H9 (cell line): ENCODE measurements around the gene ZNF804A. TPM values are rescaled to one million over a fixed set of nuclear protein-coding genes. Genes with fewer than 3 reads are reported as not detected.

Source experiments
- DNase-seq: peaks from one replicate; pipeline ENCODE4 v3.0.0-alpha.2; 2017
- H2AFZ ChIP-seq: one replicate; pipeline ENCODE4 v1.6.1; 2013; ENCODE audit warnings: mild to moderate bottlenecking, low read length, control low read depth, moderate library complexity
- H2AK5ac ChIP-seq: 2 replicates; pipeline ENCODE4 v1.6.1; 2013; ENCODE audit warnings: low read length, control low read depth, mixed read lengths; ENCODE audit not compliant: insufficient read length
- H2BK120ac ChIP-seq: one replicate; pipeline ENCODE4 v1.6.1; 2013; ENCODE audit warnings: low read depth, mild to moderate bottlenecking, low read length, control low read depth, inconsistent platforms; ENCODE audit not compliant: poor library complexity, severe bottlenecking
- H2BK12ac ChIP-seq: 2 replicates; pipeline ENCODE4 v1.6.1; 2013; ENCODE audit warnings: low read length, control low read depth, mixed read lengths, low read depth; ENCODE audit not compliant: insufficient read length
- H2BK15ac ChIP-seq: 2 replicates; pipeline ENCODE4 v1.6.1; 2013; ENCODE audit warnings: low read depth, low read length, control low read depth
- H2BK20ac ChIP-seq: one replicate; pipeline ENCODE4 v1.6.1; 2013; ENCODE audit warnings: low read depth, mild to moderate bottlenecking, low read length, control low read depth, inconsistent platforms; ENCODE audit not compliant: poor library complexity, severe bottlenecking
- H2BK5ac ChIP-seq: 2 replicates; pipeline ENCODE4 v1.6.1; 2013; ENCODE audit warnings: low read length, control low read depth, mixed read lengths; ENCODE audit not compliant: insufficient read length
- H3K14ac ChIP-seq: 2 replicates; pipeline ENCODE4 v1.6.1; 2013; ENCODE audit warnings: low read length, control low read depth; ENCODE audit not compliant: insufficient read depth
- H3K18ac ChIP-seq: 2 replicates; pipeline ENCODE4 v1.6.1; 2013; ENCODE audit warnings: low read depth, mild to moderate bottlenecking, mixed read lengths, low read length, control low read depth; ENCODE audit not compliant: insufficient read length
- H3K23ac ChIP-seq: 2 replicates; pipeline ENCODE4 v1.6.1; 2013; ENCODE audit warnings: low read length, control low read depth, mixed read lengths, low read depth; ENCODE audit not compliant: insufficient read length
- H3K23me2 ChIP-seq: 2 replicates; pipeline ENCODE4 v1.6.1; 2013; ENCODE audit warnings: low read depth, mild to moderate bottlenecking, mixed read lengths, low read length, control low read depth; ENCODE audit not compliant: insufficient read length, poor library complexity, severe bottlenecking
- H3K27ac ChIP-seq: 2 replicates; pipeline ENCODE4 v1.5.1; 2013; ENCODE audit warnings: low read length, control low read depth, mixed read lengths, low read depth; ENCODE audit not compliant: insufficient read length
- H3K27me3 ChIP-seq: 2 replicates; pipeline ENCODE4 v1.6.1; 2013; ENCODE audit warnings: low read length, control low read depth, inconsistent platforms; ENCODE audit not compliant: insufficient read depth
- H3K4ac ChIP-seq: 2 replicates; pipeline ENCODE4 v1.6.1; 2013; ENCODE audit warnings: low read depth, mild to moderate bottlenecking, control low read depth, inconsistent platforms, low read length, moderate library complexity
- H3K4me1 ChIP-seq: 2 replicates; pipeline ENCODE4 v1.6.1; 2013; ENCODE audit warnings: low read length, control low read depth, inconsistent platforms; ENCODE audit not compliant: insufficient read depth
- H3K4me2 ChIP-seq: 2 replicates; pipeline ENCODE4 v1.6.1; 2013; ENCODE audit warnings: low read length, control low read depth, mixed read lengths; ENCODE audit not compliant: insufficient read length, insufficient read depth
- H3K56ac ChIP-seq: 2 replicates; pipeline ENCODE4 v1.6.1; 2013; ENCODE audit warnings: low read depth, mild to moderate bottlenecking, mixed read lengths, low read length, control low read depth; ENCODE audit not compliant: insufficient read length
- H3K79me1 ChIP-seq: 2 replicates; pipeline ENCODE4 v1.6.1; 2013; ENCODE audit warnings: low read depth, mild to moderate bottlenecking, moderate library complexity, low read length, control low read depth, inconsistent platforms; ENCODE audit not compliant: insufficient read depth, poor library complexity, severe bottlenecking
- H3K79me2 ChIP-seq: 2 replicates; pipeline ENCODE4 v1.6.1; 2013; ENCODE audit warnings: low read length, control low read depth, inconsistent platforms; ENCODE audit not compliant: insufficient read depth
- H3K9ac ChIP-seq: 2 replicates; pipeline ENCODE4 v1.6.1; 2013; ENCODE audit warnings: low read length, control low read depth, mixed read lengths; ENCODE audit not compliant: insufficient read length; ENCODE audit errors: extremely low read depth
- H3K9me3 ChIP-seq: one replicate; pipeline ENCODE4 v1.6.1; 2013; ENCODE audit warnings: low read depth, low read length, inconsistent platforms; ENCODE audit not compliant: control insufficient read depth
- H3T11ph ChIP-seq: one replicate; pipeline ENCODE4 v1.6.1; 2013; ENCODE audit warnings: mild to moderate bottlenecking, low read length, control low read depth, inconsistent platforms
- H4K20me1 ChIP-seq: one replicate; pipeline ENCODE4 v1.6.1; 2013; ENCODE audit not compliant: control insufficient read depth, insufficient read length, insufficient read depth
- H4K5ac ChIP-seq: 2 replicates; pipeline ENCODE4 v1.6.1; 2013; ENCODE audit warnings: low read depth, mild to moderate bottlenecking, mixed read lengths, low read length, control low read depth; ENCODE audit not compliant: insufficient read length
- H4K8ac ChIP-seq: replicated peaks from 2 replicates; pipeline ENCODE4 v1.6.1; 2013; ENCODE audit warnings: low read length, control low read depth, mixed read lengths, low read depth; ENCODE audit not compliant: insufficient read length
- H4K91ac ChIP-seq: 2 replicates; pipeline ENCODE4 v1.6.1; 2013; ENCODE audit warnings: low read depth, mild to moderate bottlenecking, moderate library complexity, mixed read lengths, low read length, control low read depth; ENCODE audit not compliant: insufficient read length
- H3K27ac Mint-ChIP-seq, 3 experiments: 2 replicates in 2 of 3; 3 replicates in 1 of 3; pipeline ENCODE4 v1.8.0; 2020 to 2021; ENCODE audit warnings: mixed read lengths in 3 of 3, mild to moderate bottlenecking in 1 of 3, moderate library complexity in 1 of 3
- H3K27me3 Mint-ChIP-seq: 2 replicates; pipeline ENCODE4 v1.8.0; 2021; ENCODE audit warnings: low read depth, mild to moderate bottlenecking, moderate library complexity, mixed read lengths
- H3K36me3 Mint-ChIP-seq, 3 experiments: 2 replicates in 2 of 3; 3 replicates in 1 of 3; pipeline ENCODE4 v1.8.0; 2020 to 2021; ENCODE audit warnings: low read depth in 3 of 3, mixed read lengths in 3 of 3; ENCODE audit not compliant: insufficient read depth in 1 of 3
- H3K4me1 Mint-ChIP-seq, 2 experiments: 2 replicates each; pipeline ENCODE4 v1.8.0; 2020; ENCODE audit warnings: mixed read lengths in 2 of 2
- H3K4me3 Mint-ChIP-seq, 2 experiments: 2 replicates in 1 of 2; 3 replicates in 1 of 2; pipeline ENCODE4 v1.8.0; 2020 to 2021; ENCODE audit warnings: mild to moderate bottlenecking in 2 of 2, mixed read lengths in 2 of 2, moderate library complexity in 1 of 2
- H3K9me3 Mint-ChIP-seq, 2 experiments: 2 replicates in 1 of 2; 3 replicates in 1 of 2; pipeline ENCODE4 v1.8.0; 2020; ENCODE audit warnings: mild to moderate bottlenecking in 2 of 2, mixed read lengths in 2 of 2, moderate library complexity in 1 of 2
- CTCF ChIP-seq: fragments of 200-600 bp; sonication (generic); conservative IDR thresholded peaks from 3 replicates; pipeline ENCODE4 v1.8.0; 2021; ENCODE audit warnings: antibody characterized with exemption, mild to moderate bottlenecking
- WGBS: extraction: QIAGEN DNeasy Blood & Tissue Kit; methylation state at CpG from one replicate; pipeline ENCODE4 v1.1.7; 2013; ENCODE audit warnings: missing lambda C conversion rate, low lambda C conversion rate, mixed read lengths; ENCODE audit not compliant: insufficient read length; ENCODE audit errors: extremely low coverage; 5-methylcytosine and 5-hydroxymethylcytosine counted together
- total RNA-seq: library from RNA; stranded (reverse); gene quantifications from 2 replicates; pipeline ENCODE4 v1.2.1, GENCODE V29; 2021

The ZNF804A gene
- total RNA-seq, 1 experiment from 2014 or later = not detected

GRCh38 chr2:184769023-184769422, 170.7 kb downstream of the ZNF804A start:
- H3K27ac ChIP-seq = no peak overlapping the region
- H2BK12ac ChIP-seq = no peak overlapping the region
- Mint-ChIP-seq H3K9me3 (no peaks in the 10 kb centered on the region; a peak in 2 of 5 replicates), H3K4me1 (0 out of 4 replicates have a peak, but pooled peaks cover 0 to 2% of the 10 kb centered on the region in 2 experiments), H3K27ac (no peak overlapping the region), H3K36me3 (no peaks in the 10 kb centered on the region; a peak in 1 of 7 replicates), H3K27me3 (no peaks in the 10 kb centered on the region; the same call in 1 of the 2 replicates), H3K4me3 (no peak overlapping the region)
- TF ChIP-seq CTCF = no peak
- no peak for DNase-seq
- no peak overlapping the region for H3K4ac ChIP-seq
- H3K14ac ChIP-seq = no peak overlapping the region
- H3K56ac ChIP-seq = no peak overlapping the region
- no peak overlapping the region for H3K4me2 ChIP-seq
- no peaks in the 10 kb centered on the region for H4K20me1 ChIP-seq
- no peak overlapping the region for H4K8ac ChIP-seq
- H2AK5ac ChIP-seq = no peak overlapping the region
- no peaks in the 10 kb centered on the region for H3K79me1 ChIP-seq
- no peaks in the 10 kb centered on the region for H3K27me3 ChIP-seq
- no peaks in the 10 kb centered on the region for H3K4me1 ChIP-seq
- H2BK5ac ChIP-seq = no peak overlapping the region
- no peak overlapping the region for H2BK120ac ChIP-seq
- H3T11ph ChIP-seq = no peak overlapping the region
- H3K9me3 ChIP-seq = no peaks in the 10 kb centered on the region
- H3K23me2 ChIP-seq = no peaks in the 10 kb centered on the region
- H2AFZ ChIP-seq = no peak overlapping the region
- no CpG with 5 or more reads among the region's 2 CpGs for WGBS
- no peak overlapping the region for H3K18ac ChIP-seq
- H4K91ac ChIP-seq = no peak overlapping the region
- H2BK15ac ChIP-seq = no peak overlapping the region
- H4K5ac ChIP-seq = no peak overlapping the region
- no peaks in the 10 kb centered on the region for H3K79me2 ChIP-seq
- no peak overlapping the region for H3K23ac ChIP-seq
- no peak overlapping the region for H2BK20ac ChIP-seq
- H3K9ac ChIP-seq = no peak overlapping the region
